Measurements from ENCODE around the gene CHI3L1. TPM values are rescaled to one million over a fixed set of nuclear protein-coding genes. Genes with fewer than 3 reads are reported as not detected.

The CHI3L1 gene
- total and polyA plus RNA-seq, 10 of the 15 experiments (the other 5 are each of a cell fraction or from before 2014, with no cell fraction given) = 0.10 to 1.7 (median 0.39) TPM

GRCh38 chr1:203167913-203168200 lies 18.6 kb downstream of the CHI3L1 start:
- Histone ChIP-seq H3K27ac (ENCODE audit: control insufficient read depth, insufficient read depth) (no peak overlapping the region), H3K4me2 (ENCODE audit: control insufficient read depth, insufficient read depth) (no peak overlapping the region), H2AFZ (ENCODE audit: control insufficient read depth, low read depth, low read length) (no peak overlapping the region), H4K20me1 (ENCODE audit: control insufficient read depth, insufficient read depth) (no peaks in the 10 kb centered on the region), H3K27me3 (replicated peaks in 1 of 2; ENCODE audit: control insufficient read depth in 2 of 2, insufficient read depth in 2 of 2, low read length in 1 of 2) (peaks cover 0 to 2% of the 10 kb centered on the region in 2 experiments; a peak in 3 of 4 replicates), H3K79me2 (ENCODE audit: control insufficient read depth, insufficient read depth, low read length) (no peaks in the 10 kb centered on the region), H3K4me3 (no peak overlapping the region), H3K9me3 (replicated peaks; ENCODE audit: control insufficient read depth, insufficient read depth, low read length) (no peaks in the 10 kb centered on the region), H3K4me1 (ENCODE audit: control insufficient read depth, insufficient read depth, low read length) (no peaks in the 10 kb centered on the region; the same call in 1 of the 2 replicates), H3K36me3 (ENCODE audit: control insufficient read depth in 2 of 2, insufficient read depth in 2 of 2, low read length in 1 of 2) (no peaks in the 10 kb centered on the region), H3K9ac (ENCODE audit: control insufficient read depth, insufficient read depth, low read length) (no peak overlapping the region)
- SMC1A ChIA-PET (ENCODE audit: uncharacterized antibody, unreplicated experiment) = no interaction called here
- CTCF ChIA-PET = interaction anchor here (0.8 to 8.0 kb wide), 3 partner anchors 49 to 137 kb away, joined by 3 to 114 read pairs (median 15); no protein-coding TSS in a partner anchor
- ATAC-seq = no peak
- in situ Hi-C loops (cut with MboI) = no loop called here
- DNase-seq (ENCODE audit: low read depth, low spot score) = no peak
- WGBS (ENCODE audit: insufficient coverage, insufficient replicate concordance, low lambda C conversion rate, missing lambda C conversion rate) = 43% methylated on average over 5 of the region's 5 CpGs
- intact Hi-C loops (cut with micrococcal nuclease; ENCODE audit: unreplicated experiment) = no loop called here
- RAD21 ChIA-PET (ENCODE audit: unreplicated experiment) = interaction anchor here (4.6 kb wide), 1 partner anchor 48 kb away, joined by 61 read pairs; no protein-coding TSS in a partner anchor
- TF ChIP-seq EED (IDR thresholded peaks at IDR 0.05; ENCODE audit: low read depth) (no peak), CHD2 (IDR thresholded peaks at IDR 0.05; ENCODE audit: borderline replicate concordance, low read depth, low read length) (no peak), MEF2A (IDR thresholded peaks at IDR 0.05; ENCODE audit: insufficient read depth, low read depth, low read length) (no peak), BRCA1 (IDR thresholded peaks at IDR 0.05; ENCODE audit: low read depth, low read length) (no peak), NBN (IDR thresholded peaks at IDR 0.05) (no peak), MTA3 (IDR thresholded peaks at IDR 0.05; ENCODE audit: borderline replicate concordance, low read length) (no peak), RAD21 (IDR thresholded peaks at IDR 0.05; ENCODE audit: insufficient read depth, low read depth, low read length) (no peak), GATAD2B (conservative IDR thresholded peaks at IDR 0.05; ENCODE audit: low read depth) (no peak), POLR2AphosphoS2 (IDR thresholded peaks at IDR 0.05; ENCODE audit: low read depth, low read length) (no peak), MYB (IDR thresholded peaks at IDR 0.05; ENCODE audit: borderline replicate concordance, low read depth, low read length) (no peak), NFYA (IDR thresholded peaks at IDR 0.05; ENCODE audit: borderline replicate concordance, low read depth, low read length) (no peak), REST (IDR thresholded peaks at IDR 0.05; ENCODE audit: low read depth, low read length) (no peak), PAX5 (IDR thresholded peaks at IDR 0.05; ENCODE audit: borderline replicate concordance, low read depth, low read length) (no peak), WRNIP1 (IDR thresholded peaks at IDR 0.05; ENCODE audit: borderline replicate concordance, low read depth, low read length) (no peak), BMI1 (IDR thresholded peaks at IDR 0.05; ENCODE audit: borderline replicate concordance) (no peak), MTA2 (IDR thresholded peaks at IDR 0.05; ENCODE audit: low read depth) (no peak)
- TF ChIP-seq, protein P1, sequence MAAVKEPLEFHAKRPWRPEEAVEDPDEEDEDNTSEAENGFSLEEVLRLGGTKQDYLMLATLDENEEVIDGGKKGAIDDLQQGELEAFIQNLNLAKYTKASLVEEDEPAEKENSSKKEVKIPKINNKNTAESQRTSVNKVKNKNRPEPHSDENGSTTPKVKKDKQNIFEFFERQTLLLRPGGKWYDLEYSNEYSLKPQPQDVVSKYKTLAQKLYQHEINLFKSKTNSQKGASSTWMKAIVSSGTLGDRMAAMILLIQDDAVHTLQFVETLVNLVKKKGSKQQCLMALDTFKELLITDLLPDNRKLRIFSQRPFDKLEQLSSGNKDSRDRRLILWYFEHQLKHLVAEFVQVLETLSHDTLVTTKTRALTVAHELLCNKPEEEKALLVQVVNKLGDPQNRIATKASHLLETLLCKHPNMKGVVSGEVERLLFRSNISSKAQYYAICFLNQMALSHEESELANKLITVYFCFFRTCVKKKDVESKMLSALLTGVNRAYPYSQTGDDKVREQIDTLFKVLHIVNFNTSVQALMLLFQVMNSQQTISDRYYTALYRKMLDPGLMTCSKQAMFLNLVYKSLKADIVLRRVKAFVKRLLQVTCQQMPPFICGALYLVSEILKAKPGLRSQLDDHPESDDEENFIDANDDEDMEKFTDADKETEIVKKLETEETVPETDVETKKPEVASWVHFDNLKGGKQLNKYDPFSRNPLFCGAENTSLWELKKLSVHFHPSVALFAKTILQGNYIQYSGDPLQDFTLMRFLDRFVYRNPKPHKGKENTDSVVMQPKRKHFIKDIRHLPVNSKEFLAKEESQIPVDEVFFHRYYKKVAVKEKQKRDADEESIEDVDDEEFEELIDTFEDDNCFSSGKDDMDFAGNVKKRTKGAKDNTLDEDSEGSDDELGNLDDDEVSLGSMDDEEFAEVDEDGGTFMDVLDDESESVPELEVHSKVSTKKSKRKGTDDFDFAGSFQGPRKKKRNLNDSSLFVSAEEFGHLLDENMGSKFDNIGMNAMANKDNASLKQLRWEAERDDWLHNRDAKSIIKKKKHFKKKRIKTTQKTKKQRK (IDR thresholded peaks at IDR 0.05; ENCODE audit: low read depth, low read length) = no peak
- TF ChIP-seq, protein P2, sequence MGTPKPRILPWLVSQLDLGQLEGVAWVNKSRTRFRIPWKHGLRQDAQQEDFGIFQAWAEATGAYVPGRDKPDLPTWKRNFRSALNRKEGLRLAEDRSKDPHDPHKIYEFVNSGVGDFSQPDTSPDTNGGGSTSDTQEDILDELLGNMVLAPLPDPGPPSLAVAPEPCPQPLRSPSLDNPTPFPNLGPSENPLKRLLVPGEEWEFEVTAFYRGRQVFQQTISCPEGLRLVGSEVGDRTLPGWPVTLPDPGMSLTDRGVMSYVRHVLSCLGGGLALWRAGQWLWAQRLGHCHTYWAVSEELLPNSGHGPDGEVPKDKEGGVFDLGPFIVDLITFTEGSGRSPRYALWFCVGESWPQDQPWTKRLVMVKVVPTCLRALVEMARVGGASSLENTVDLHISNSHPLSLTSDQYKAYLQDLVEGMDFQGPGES (IDR thresholded peaks at IDR 0.05) = no peak
- no TSS peak for BruUV-seq (replicated peaks)
- POLR2A ChIA-PET = no interaction called here
- FAIRE-seq = no peak

Data from GM12878 (cell line).